Retina (tissue), 1 donor: ENCODE data around the gene ADM.
A peak's percentile ranks its signal among the peaks of the same experiment; 100 is the strongest.

Source experiments
- DNase-seq: peaks from one replicate; pipeline ENCODE4 v3.0.0-alpha.2; 2016

ADM gene

DNA sequence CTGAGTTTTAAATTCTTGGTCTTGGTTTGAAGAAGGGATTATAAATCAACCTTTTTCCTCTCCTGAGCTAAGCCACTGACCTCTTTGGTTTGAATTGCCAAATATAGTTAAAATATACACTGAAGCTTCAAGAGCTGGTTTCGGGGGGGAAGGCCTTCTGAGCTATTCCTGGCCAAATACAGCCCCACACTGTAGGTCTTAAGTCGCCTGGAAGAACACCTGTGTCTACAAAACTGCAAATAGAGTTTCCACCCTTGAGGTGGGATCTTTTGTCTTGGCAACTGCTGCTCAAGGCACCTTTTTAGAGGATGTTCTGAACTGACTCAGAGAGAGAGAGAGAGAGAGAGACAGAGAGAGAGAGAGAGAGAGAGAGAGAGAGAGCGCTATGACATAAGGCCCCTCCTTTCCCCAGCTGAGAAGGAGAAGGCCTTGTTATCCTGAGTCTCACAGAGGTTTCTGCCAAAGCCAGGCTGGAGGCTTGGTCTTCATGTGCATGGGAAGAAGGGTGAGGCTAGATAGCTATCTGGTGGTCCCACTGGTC is 5.5 kb downstream of the ADM start:
- no peak for DNase-seq

GRCh38 chr11:10311802-10312201 is 6.9 kb downstream of the ADM start:
- DNase-seq: no peak

DNA sequence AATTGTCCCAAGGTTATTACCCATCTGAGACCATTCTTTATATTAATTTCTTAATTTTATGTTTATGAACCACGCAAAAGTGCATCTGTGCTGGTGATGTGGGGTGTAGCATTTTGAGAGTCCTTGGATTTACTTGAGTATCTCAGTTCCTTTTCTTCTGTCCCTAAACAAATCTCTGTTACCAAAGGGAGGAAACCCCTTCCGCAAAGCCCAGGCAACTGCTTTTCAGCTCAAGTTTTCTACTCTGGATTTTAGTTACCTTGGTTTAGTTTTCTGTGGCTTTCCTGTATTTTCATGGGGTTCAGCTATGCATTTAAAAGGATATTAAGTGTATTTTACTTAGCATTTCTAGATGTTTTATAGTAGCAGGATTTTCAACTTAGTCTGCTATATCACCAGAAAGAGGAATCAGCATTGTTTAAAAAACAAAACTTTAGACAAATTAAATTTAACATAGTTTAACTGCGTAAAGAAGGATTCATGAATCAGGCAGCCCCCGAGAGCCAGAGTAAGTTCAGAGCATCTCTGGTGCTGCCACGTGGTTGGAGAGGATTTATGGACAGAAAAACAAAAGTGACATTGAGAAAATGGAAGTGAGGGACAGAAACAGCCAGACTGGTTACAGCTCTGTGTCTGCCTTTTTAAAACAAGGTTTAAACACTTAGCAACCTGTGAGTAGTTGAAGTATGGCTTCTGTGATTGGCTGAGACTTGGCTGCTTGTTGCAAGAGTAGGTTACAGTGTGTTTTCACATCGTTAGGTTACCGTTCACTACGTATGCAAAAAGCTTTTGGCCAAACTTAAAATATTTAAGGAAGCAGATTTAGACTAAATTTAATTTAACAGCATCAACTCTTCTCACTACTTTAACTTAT is 9.6 kb downstream of the ADM start:
- no peak for DNase-seq

DNA sequence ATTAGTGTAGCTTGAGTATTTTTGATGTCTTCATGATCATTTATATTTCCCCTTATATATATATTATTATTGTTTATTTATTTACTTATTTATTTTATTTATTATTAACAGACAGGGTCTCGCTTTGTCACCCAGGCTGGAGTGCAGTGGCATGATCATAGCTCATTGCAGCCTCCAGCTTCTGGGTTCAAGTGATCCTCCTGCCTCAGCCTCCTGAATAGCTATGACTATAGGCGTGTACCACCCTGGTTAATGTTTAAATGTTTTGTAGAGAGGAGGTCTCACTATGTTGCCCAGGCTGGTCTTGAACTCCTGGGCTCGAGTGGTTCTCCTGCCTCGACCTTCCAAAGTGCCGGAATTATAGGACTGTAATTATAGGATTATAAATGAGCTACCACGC is 10.2 kb downstream of the ADM start:
- no peak for DNase-seq

DNA sequence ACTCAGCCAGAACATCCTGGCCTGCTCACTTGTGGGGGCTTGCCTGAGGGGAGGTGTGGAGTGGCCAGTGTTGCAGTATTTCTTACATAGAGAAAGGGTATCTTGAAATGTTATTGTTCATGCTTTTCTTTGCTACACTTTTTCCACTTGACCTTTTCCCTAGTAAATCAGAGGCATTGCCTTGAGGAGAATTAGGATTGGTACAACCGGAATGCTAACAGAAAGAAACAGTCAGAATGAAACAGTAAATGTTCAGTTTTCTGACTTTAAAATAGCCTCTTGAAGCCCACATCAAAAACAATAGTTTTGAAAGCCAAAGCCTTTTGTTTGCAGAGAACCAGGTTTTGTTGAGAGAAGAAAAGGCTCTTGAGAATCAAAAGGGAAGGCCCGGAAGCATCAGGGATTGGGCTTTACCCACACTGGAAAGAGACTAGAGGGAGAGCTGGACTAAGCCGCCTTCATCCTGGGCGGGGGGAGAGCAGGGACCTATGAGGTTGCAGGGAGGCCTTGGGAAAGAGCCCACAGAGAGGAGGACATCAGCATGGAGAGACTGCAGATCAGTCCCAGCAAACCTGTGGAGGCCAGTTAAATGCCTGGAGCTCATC is 12.4 kb downstream of the ADM start:
- no peak for DNase-seq

DNA sequence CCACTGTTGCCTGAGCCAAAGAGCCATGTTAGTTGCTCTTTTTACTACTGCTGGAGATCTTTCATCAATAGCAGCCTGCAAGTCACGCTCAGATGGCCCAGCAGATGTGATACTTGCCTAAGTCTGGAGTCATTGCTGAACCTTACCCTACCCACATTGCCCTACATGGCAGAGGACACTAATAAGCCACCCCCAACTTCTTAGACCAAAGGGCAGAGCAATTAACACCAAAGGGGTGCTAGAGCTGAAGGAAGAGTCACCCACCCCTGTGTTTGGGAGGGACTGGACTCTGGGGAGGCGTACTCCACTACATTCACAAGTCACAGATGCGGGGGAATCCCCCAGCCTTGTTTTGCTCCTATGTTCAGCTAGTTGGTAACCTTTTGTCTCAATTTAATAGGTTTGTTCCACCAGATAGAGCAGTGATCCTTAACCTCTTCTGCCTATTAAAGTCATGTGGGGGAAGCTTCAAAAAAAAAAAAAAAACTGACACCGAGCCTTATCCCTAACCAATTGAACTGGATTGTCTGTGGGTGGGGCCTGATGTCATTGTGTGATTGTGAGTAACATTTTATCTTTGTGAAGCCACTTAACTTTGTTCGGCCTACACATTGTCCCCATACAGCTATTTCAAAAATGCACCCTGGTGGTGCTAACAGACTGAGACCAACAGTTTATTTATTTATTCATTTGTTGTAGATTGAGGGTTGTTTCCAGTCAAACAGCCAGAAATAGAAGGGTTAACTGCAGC is 13.1 kb downstream of the ADM start:
- no peak for DNase-seq

- DNase-seq: no peak
Measured at GRCh38 chr11:10318527-10318802, 13.6 kb downstream of the ADM start.

- no peak for DNase-seq
Measured at GRCh38 chr11:10319702-10320558, 15.1 kb downstream of the ADM start.

GRCh38 chr11:10320736-10321465 is 16.0 kb downstream of the ADM start:
- DNase-seq: no peak

DNA sequence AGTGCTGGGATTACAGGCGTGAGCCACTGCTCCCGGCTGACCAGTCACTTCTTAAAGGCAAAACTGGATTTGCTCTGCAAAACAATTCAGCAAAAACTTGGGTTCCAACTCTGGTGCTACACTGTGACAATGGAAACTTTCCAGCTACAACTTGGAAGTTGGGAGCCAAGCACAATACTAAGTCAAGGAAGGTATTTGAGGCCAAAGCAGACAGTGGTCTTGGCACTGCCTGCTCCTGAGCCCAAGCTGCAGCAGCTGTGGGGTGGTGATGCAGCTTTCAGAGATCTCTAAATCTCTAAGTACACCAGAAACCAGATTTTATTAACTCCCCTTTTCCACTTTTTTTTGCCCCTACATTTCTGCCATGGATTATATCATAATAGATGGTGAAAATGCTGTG is 17.5 kb downstream of the ADM start:
- DNase-seq: no peak

DNA sequence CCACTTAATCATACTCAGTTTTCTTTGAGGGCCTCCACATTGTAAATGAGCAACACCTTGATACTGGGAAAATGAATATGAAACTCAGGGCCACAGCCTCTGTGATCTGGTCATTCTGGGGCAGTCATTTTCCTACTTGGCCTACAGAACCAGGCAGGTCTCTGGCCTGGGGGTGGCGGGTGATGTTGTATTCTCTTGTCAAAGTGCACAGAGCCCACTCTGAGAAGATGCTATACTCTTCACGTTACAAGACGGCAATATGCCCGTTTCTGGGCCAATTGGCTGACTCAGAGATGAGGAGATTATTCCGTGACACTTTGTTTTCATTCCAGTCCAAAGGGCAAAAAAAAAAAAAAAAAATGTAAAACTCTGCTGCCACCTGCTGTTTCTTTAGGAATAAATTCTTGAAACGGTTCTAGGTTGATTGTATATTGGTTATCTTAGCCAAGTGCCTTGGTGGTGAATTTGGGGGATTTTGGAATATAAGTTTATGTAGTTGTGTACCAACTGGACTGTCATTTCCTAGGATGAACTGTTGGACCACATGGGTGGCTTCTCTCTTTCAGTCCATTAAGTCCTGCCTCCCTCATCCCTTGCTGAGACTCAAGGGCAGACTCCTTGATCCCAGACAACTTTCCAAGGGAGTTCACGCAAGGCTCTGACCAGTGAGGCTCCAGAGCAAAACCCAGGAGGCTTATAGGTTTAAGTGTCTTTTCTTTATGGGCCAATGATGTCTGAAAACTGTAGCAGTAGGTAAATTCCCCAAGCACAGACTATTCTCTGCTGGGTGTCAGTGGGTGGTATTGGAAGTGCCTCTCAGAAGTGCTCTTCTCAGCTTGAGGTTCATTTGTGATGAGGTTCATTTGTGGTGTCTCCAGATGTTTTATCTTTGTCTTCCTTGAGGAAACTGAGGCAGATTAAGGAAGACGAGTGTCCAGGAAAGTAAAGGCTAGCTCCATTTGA is 18.2 kb downstream of the ADM start:
- peak; percentile 72 for DNase-seq

DNA sequence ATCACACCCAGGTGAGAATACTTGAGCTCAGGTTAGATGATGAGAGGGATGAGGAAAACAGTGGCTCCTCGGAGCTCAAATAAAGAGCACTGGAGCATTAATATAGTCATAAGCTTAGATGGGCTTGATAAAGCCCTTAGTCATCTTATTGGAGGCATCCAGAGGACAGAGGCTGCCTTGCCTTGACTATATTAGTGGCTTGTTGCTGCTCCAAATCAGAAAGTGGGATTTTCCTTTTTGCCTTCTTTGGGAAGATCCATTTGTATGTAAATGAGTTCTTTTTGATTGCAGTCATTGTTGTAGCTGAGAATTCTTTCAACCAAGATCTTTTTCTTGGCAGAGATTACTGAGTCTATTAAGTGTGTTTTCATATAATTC is 18.9 kb downstream of the ADM start:
- no peak for DNase-seq

GRCh38 chr11:10324474-10324873 is 19.6 kb downstream of the ADM start:
- no peak for DNase-seq

- no peak for DNase-seq
Measured at GRCh38 chr11:10325277-10326011, 20.6 kb downstream of the ADM start.

DNA sequence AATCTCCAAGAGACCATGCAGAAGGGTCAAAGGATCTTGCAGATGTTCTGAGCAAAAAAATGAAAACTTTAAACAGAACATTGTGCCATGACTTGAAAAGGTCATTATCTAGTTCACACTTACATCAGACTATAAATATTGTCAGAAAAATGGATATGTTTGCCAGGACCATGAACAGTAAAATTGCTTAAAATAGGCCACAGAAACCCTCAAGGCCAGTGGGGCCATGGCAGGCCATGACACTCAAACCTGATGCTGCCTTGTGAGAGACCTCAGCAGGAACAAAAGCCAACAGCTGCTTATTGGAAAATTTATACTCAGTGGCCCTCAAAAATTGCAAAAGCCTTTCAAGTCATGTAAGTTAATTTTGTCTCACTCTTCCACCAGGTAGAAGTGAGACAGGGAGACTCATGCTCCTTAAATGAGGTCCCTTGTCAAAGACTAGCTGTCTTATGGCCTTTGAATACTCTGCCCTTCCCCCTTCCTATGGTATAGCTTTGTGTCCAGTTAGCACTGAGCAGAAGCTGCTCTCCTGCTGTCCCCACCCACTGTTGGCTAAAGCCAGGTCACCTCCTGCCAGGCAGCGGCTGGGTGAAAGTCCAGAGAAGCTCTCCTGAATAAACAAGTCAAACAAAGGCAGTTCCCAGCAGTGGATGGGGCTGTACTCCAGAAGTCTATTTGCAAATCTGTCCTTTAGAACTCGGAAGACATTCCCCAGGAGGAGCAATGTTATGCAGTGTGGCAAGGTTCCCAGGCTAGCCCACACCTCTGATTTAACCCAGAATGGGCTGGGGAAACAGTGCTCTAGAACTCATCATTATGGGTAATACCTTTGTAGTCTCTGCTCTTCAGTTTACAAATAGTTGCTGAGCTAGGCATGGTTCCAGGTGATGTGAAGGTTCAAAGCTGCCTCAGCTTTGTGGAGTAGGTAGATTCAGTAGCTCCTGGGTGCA is 21.4 kb downstream of the ADM start:
- no peak for DNase-seq

GRCh38 chr11:10327254-10327653 is 22.4 kb downstream of the ADM start:
- DNase-seq: no peak

GRCh38 chr11:10328314-10329098 is 23.6 kb downstream of the ADM start:
- no peak for DNase-seq

DNA sequence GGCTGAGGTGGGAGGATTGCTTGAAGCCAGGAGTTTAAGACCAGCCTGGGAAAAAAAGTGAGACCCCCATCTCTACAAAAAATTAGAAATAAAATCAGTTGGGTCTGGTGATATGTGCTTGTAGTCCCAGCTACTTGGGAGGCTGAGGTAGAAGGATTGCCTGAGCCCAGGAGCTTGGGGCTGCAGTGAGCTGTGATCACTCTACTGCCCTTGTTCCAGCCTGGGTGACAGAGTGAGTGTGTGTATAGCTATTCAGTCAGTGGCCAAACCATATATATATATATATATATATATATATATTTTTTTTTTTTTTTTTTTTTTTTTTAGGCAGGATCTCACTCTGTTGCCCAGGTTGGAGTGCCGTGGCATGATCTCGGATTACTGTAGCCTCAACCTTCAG is 24.5 kb downstream of the ADM start:
- no peak for DNase-seq
